Measurements from ENCODE around the gene PSG5.
"Not testable (repeated sequence)": the region's sequence is repeated elsewhere in the genome, so short reads cannot be mapped to it uniquely, and the experiment has no call there.

Gene PSG5

DNA sequence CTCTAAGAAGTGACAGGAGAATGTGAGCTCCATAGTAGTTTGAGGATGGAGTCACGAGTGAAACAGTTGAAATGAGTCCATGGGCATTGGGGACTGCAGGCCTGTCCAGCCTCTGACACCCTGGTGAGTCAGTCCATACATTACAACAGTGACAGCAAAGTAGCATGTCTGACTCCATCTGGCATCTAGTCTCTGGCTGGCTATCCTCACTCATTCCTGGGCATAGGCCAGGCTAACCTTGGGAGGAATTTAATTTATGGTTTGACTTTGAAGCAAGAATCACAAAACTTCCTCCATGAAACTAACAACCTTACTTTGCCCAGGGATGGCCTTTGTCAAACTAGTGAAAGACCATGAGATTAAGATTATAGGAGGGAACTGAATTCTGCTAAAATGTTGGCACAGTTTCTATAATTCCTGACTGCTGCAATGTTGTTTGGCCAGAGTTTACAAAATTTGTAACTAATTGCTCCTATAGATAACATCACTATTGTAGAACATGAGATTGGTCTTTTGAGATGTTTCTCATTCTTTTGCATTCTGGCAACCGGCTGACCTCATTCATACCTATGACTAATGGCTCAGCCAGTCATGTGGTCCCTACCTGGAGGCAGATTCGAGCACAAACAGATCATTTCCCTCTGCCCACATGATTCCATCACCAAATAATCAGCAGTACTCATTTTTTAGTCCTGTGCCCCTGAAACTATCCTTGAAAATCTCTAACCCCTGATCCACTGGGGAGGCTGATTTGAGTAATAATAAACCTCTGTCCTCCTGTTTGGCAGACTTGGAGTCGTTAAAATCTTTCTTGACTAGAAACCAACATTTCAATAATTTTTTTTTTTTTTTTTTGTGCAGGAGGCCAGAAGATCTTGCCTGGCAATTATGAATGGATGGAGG lies 4.2 kb downstream of the PSG5 start:
- not testable (repeated sequence) for ATAC-seq

DNA sequence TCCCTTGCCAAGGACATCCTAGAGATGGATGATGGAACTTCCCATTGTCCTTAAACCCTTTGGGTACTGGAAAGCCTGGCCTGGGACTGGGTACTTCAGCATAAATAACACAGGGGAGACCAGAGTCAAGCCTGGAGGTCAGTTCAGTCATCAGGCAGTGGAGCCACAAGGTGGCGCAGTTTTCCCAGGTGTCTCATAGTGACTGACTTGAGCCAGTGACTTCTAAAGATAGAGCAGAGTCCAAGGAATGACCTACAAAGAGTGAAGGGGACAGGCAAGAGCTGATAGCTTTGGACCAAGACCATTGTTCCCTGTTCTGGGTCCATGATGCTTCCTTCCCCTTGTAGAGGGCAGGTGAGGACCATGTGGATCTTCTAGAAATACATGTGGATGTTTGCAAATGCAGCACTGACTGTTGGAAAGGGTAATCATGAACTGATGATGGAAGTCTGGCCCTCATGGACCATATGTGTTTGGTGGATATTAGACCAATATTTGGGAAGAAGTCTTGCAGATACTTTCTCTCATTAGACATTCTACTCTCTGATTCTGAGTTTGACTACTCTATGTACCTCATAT lies 6.7 kb downstream of the PSG5 start:
- not testable (repeated sequence) for ATAC-seq

DNA sequence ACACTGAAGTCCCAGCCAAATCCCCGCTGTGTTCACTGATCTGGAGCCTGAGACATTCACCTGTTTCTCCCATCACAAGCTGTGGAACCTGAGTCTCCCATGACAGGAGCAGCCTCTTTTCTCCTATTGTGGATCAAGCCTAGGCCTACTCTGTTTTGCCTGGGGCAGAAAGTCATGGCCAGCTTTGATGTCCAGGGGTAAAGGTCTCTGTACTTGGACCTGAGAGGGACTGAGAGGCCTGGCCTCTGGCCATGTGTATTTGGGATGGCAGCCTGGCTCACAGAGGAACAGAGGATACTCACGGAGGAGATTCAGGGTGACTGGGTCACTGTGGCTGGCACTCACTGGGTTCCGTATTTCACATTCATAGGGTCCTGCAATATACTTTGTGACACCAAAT lies 7.8 kb downstream of the PSG5 start:
- not testable (repeated sequence) for ATAC-seq

DNA sequence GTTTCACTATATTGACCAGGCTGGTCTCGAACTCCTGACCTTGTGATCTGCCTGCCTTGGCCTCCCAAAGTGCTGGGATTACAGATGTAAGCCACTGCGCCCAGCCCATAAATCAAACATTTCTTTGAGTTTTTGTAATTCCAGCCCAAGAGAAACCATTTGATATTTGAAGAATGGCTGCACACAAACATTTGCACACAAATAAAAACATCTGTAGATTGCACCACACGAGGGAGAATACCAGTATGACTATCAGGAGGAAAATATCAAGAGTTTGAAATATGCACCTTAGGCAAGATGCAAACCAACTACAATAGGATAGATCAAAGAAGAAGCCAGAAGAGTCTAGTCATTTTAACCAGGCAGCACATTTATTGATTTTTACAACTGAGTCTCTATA lies 20.4 kb downstream of the PSG5 start:
- not testable (repeated sequence) for ATAC-seq

DNA sequence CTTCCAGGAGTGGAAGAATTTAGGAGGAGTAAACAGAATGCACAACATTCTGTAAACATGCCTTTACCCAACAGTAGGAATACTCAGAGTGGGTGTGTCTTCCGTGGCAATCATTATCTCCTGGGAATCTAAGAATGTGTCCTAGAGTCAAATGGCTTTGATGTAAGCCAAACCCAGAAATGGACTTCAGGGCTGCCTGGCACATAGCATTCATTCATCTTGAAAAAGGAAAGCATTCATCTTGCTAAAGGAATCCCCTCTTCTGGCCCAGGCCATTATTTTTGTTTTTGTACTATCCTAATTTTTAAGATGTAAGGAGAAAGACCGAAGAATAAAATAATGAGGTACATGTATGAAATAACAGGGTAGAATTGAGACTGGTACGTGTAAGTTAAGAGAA lies 23.2 kb downstream of the PSG5 start:
- ATAC-seq = not testable (repeated sequence)

DNA sequence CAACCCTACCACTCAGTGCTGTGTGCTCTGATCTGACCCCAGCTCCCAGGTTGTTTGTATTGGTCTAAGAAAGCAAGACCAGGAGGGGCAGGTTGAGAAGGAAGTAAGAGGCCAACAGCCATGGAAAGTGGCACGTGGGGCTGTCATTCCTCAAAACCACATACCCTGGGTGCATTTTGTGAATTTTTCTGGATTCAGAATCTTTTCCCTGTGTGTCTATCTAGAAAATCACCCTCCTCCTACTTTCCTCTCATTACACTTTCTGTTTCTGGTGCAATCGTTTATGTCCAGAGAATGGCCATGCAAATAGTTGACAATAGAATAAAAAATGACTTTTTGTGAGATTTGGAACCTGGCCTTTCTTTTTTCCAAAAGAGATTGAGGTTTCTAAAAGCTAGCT lies 24.1 kb downstream of the PSG5 start:
- ATAC-seq = not testable (repeated sequence)

DNA sequence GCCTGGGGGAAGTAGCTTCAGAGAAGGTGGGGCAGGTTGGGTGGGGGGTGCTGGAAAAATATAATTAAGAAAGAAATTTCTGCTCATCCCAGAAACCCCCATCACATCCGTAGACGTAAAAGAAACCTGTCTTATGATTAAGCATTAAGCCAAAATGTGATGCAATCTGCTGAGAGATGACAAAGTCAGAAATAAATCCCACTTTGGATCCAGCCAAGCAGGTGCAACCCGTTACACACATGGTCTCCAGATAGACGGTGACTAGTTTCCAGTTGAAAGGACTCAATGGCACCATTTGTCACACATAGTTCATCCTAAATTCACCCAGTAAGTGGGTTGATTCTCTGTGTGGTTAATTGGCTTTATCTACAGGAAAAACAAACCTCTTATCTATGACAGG lies 34.1 kb downstream of the PSG5 start:
- no peak for ATAC-seq

DNA sequence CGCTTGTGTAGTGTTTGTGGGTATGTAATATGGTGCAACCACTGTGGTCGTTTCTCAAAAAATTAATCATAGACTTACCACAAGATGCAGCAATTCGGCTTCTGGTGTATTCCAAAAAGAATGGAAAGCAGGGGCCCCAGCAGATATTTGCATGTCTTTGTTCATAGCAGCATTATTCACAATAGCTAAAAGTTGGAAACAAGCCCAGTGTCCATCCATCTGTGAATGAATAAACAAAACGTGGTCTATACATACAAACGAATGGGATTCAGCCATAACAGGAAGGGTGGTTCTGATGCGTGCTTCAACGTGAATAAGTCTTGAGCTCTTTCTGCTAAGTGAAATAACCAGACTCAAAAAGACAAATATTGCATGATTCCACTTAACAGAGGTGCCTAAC lies 36.5 kb downstream of the PSG5 start:
- ATAC-seq = not testable (repeated sequence)

DNA sequence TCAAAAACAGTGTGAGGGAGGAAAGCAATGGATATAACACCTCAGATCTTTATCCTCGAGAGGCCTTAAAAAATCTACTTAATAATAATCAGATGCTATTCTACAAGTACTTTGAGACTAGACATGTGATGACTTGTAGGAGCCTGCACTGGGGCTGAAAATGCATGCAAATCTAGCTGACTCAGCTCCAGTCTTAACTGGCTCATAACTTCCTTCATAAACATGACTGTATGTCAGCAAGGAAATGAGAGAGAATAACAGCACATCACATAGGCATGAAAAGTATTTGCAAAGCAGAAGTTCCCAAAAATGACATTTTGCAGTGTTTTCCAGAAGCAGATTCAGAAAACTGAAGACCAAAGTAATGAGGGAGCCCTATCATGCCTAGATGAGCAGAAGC lies 38.1 kb downstream of the PSG5 start:
- ATAC-seq = no peak

DNA sequence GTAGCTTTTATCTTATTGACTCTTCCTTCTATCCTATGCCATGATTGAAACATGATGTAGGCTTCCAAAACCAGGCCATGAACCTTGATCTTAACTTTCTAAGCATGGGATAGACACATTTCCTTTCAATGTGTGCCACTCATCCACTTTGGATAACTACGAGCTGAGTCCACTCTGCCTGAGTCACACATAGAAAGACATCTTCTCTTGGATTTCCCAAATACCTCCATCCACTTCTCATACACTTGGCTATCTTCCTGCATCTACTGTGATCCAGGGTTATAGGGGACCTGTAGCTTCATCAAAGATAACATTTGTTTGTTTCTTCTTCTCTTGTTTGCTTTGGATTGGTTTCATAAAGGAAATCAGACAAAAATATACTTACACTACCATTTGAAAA lies 44.6 kb downstream of the PSG5 start:
- ATAC-seq = not testable (repeated sequence)

DNA sequence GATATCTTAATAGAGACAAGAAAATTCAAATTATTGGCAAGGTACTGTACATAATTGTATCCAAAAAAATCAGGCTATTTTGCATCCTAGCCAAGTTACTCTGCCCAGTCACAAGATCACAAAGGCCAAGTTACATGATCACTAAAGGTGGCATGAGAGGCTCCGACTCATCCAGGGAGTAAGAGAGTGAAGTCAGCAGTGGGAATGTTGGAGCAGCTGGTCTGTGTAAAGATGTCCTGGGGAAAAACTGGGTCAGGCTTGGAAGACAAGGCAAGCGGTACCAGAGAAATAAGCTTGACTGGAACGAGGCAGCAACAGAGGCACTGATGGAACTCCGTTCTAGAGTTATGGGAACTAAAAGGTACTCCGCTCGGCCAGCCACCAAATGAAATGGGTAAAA lies 53.6 kb downstream of the PSG5 start:
- ATAC-seq = no peak

DNA sequence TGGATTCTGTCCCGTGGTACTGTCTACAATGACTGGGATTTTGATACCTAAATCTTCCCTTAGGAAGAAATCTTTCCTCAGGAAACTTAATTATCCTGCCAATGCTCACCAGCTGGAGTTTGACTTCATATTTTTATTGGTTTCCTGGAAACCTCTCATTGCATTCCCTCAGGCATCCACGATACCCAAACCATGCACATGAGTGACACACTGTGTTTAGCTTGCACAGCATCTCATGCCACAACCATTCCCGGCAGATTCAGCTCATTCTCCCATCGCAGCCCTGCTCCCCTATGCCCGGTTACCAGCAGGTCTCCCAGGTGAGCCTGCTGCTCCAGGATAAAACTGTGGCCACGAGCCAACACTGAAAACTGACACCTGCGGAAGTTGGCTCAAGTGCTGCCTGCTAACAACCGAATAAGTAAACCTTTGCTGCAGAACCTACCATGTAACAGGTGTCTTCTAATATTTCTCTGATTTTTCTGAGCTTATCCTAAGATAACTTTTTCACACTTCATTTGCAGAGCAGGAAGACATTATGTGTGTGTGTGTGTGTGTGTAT lies 55.0 kb downstream of the PSG5 start:
- not testable (repeated sequence) for ATAC-seq

DNA sequence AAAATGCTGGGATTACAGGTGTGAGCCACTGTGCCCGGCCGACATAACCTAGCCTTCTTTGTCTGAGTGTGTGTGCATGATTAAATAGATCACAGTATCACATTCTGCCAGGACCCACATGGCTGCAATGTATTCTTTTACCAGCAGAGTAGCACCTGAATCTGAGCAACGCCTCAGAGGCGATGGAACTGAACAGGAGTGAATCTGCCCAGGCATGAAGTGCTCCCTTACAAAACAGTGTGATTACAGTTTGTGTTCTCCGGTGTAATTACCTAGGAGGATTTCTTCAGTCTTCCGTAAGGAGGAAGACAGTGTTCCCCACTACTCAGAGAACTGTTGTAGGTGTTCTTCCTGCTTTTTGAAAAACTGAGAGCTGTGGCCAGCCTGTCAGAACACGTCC lies 57.1 kb downstream of the PSG5 start:
- not testable (repeated sequence) for ATAC-seq

DNA sequence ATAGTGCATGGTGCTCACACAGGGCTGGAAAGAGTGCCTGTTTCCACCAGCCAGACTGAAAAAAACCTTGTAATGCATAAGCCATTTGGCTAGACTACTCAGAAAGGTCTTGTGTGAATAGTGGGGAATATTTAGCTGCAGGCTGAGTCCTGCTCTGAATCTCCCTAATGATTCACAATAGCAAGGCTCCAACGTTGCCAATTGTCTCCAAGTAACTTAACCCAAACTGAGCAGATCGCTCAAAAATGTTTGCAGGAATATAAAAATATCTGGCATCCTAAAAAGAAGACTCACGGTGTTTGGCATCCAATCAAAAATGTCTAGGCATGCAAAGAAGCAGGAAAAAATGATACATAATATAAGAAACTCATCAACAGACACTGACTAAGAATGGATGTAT lies 59.0 kb downstream of the PSG5 start:
- not testable (repeated sequence) for ATAC-seq

DNA sequence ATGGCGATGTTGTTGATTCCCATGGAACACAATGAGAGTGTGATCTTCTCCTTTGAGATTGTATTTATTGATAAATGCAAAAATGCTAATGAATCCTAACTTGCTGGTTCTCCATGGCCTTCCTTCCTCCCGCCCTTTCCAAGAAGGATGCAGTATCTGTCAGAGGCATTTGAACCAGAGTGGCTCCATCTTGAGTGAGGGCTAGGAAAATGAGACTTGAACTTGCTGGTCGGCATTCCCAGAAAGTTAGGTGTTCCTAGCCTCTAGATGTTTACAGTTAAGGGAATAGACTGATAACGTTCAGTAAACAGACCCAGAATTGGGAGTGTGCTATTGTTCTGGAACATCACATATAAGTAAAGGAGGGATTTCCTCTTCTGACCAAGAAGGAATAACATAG lies 59.6 kb downstream of the PSG5 start:
- ATAC-seq = no peak

DNA sequence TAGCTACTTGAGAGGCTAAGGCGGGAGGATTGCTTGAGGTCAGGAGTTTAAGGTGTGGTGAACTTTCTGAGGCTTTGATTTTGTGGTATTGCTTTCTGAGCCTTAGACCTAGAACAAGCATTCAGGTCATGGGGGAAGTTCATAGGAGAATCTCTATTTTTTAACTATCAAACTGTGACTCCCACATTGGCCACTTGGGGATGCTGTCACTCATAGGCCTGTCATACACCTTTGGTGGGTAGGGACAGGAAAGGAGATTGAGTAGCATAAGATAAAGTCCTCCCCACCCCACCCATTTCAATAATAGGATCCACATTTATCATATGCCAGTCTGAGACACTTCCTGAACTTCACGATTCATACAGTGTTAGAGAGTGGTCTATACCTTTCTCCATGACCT lies 62.0 kb downstream of the PSG5 start:
- ATAC-seq = no peak

DNA sequence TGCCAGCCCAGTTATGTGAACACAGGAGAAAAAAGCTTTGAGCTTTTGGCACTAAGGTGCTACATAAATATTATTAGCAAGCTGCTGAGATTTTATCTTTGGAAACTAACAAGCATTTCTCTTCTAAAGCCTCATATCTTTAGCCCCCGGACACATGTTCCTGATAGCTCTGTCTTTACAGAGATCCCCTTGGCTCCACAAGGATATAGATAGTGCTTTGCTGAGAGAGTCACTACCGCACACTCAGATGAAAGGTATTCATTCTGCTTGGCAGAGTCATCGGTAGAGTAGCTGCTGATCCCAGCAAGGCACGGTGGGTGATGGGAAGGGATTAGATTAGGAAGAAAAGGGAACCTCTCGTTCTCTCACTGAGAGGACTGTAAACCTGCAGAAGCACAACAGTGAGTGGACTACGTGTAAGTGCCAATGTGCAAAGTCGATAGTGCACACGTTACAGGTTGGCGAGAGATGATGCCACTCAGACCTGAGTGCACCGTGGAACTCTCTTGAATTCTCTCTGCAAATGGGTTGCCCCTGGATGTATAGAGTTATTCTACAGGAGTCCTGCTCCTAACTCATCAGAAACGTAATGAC lies 65.8 kb downstream of the PSG5 start:
- ATAC-seq = not testable (repeated sequence)

DNA sequence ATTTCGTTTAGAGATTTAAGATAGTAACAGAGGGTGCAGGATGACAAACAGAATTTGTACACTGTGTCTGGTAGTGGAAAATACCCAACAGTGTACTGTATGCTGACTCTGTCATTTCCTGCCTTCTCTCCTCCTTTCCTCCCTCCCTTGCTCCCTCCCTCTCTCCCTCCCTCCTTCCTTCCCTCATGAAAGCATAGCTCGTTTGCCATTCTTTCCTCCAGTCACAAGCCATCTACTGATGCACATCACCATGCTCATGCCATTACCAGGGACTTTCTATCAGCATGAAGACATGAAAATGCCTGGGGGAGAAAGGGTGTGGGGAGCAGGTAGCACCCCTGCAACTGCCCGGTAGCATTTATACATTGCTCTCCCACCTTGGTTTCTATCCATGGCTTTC lies 66.8 kb downstream of the PSG5 start:
- ATAC-seq = not testable (repeated sequence)
